IPS-18a (cell line): Measurements from ENCODE around the gene KRTAP21-2.
"Not testable (repeated sequence)": the region's sequence is repeated elsewhere in the genome, so short reads cannot be mapped to it uniquely, and the experiment has no call there.

ENCODE experiments used
- H3K27ac ChIP-seq: one replicate; pipeline ENCODE4 v1.5.1; 2013; ENCODE audit warnings: low read length
- H3K27me3 ChIP-seq: one replicate; pipeline ENCODE4 v1.6.1; 2013; ENCODE audit warnings: mild to moderate bottlenecking, low read length; ENCODE audit not compliant: control insufficient read depth, insufficient read depth
- H3K36me3 ChIP-seq: one replicate; pipeline ENCODE4 v1.6.1; 2013; ENCODE audit warnings: low read depth, low read length; ENCODE audit not compliant: control insufficient read depth
- H3K4me1 ChIP-seq: one replicate; pipeline ENCODE4 v1.6.1; 2013; ENCODE audit warnings: low read depth, low read length; ENCODE audit not compliant: control insufficient read depth
- H3K4me3 ChIP-seq: one replicate; pipeline ENCODE4 v1.5.1; 2013; ENCODE audit warnings: low read length
- H3K9ac ChIP-seq: one replicate; pipeline ENCODE4 v1.6.1; 2013; ENCODE audit warnings: mild to moderate bottlenecking, low read length, moderate library complexity
- H3K9me3 ChIP-seq: one replicate; pipeline ENCODE4 v1.6.1; 2013; ENCODE audit warnings: low read depth, low read length; ENCODE audit not compliant: control insufficient read depth

KRTAP21-2 gene

DNA sequence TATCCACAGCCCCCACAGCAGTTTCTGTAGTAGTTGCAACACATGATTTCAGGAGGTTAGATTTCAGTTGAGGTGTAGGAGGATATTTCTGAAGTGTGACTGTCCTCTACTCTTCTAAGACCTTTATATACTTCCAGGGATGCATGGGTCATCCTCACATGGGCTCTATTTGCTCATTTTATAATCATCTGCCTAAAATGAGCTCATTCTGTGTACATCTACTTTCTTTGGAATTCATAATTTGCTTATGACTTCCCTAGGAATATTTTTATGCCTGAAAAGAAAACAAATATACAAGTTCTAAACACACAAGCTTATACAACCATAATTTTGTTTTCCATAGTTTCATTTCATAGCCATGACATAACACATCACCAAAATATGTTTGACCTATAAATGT, at the start of gene KRTAP21-2:
KRTAP21-2 (minus strand) TSS at position 101 of the 400 bp plus-strand sequence; CDS start at position 44, 57 bp downstream.
- no peaks in the 10 kb centered on the region for H3K9me3 ChIP-seq
- no peak within 1 kb of the TSS for H3K4me3 ChIP-seq
- no peak within 1 kb of the TSS for H3K27ac ChIP-seq
- H3K36me3 ChIP-seq: no peaks in the 10 kb centered on the region
- H3K27me3 ChIP-seq: no peaks in the 10 kb centered on the region
- no peaks in the 10 kb centered on the region for H3K4me1 ChIP-seq
- H3K9ac ChIP-seq: no peak within 1 kb of the TSS

DNA sequence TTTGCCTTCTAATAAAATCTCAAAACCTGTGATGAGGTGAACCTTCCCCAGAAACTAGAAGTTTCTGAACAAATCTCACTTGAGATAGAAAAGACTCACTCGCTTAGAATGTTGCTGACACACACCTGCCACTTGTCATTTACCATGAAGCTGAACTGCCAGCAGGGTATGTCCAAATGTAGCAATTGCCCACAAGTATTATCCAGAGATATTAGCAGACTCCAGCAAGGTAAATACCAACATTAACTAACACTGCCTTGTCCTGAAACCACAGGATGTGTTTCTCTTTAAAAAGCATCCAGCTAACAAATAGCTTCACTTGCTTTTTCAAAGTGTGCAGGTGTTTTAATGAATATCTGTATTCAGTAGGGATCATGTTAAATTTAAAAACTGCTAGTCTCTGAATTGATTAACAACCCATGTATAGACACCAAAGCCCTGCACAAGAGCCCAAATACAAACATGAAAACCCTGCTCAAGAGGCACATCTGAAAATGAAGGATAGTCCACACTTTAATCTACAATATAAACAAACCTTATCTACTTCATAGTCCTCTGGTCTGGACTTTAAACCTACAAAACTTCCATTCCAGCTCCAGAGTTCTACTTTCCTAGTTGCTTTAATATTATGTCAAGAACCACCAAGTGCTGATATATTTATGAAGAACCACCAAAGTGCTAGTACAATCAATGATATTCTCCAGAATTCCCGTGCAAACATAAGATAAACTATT, 46.7 kb upstream of the KRTAP21-2 start:
- H3K4me3 ChIP-seq: no peak overlapping the region
- H3K9ac ChIP-seq: no peak overlapping the region
- no peak overlapping the region for H3K27ac ChIP-seq
- H3K27me3 ChIP-seq: no peaks in the 10 kb centered on the region
- no peaks in the 10 kb centered on the region for H3K9me3 ChIP-seq
- no peaks in the 10 kb centered on the region for H3K4me1 ChIP-seq
- no peaks in the 10 kb centered on the region for H3K36me3 ChIP-seq

DNA sequence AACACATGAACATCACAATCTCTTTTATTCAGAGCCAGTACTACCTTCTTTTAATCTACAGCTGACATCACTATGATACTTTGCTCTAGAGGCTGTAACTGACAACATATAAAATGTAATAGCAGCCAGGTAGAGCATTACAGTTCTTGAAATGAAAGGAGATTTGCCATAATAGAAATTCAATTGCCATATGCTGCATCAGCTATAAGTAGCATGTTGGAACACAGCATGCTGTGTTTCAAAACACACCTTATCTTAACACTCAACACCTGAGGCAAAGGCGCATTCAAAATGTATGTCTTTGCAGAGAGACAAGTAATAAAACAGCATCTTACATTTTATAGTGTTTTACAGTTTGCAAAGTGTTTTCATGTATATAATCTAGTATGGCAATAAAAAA, 32.2 kb upstream of the KRTAP21-2 start:
- no peak overlapping the region for H3K27ac ChIP-seq
- H3K9ac ChIP-seq: no peak overlapping the region
- H3K27me3 ChIP-seq: no peaks in the 10 kb centered on the region
- H3K9me3 ChIP-seq: no peaks in the 10 kb centered on the region
- no peaks in the 10 kb centered on the region for H3K36me3 ChIP-seq
- no peak overlapping the region for H3K4me3 ChIP-seq
- H3K4me1 ChIP-seq: no peaks in the 10 kb centered on the region

DNA sequence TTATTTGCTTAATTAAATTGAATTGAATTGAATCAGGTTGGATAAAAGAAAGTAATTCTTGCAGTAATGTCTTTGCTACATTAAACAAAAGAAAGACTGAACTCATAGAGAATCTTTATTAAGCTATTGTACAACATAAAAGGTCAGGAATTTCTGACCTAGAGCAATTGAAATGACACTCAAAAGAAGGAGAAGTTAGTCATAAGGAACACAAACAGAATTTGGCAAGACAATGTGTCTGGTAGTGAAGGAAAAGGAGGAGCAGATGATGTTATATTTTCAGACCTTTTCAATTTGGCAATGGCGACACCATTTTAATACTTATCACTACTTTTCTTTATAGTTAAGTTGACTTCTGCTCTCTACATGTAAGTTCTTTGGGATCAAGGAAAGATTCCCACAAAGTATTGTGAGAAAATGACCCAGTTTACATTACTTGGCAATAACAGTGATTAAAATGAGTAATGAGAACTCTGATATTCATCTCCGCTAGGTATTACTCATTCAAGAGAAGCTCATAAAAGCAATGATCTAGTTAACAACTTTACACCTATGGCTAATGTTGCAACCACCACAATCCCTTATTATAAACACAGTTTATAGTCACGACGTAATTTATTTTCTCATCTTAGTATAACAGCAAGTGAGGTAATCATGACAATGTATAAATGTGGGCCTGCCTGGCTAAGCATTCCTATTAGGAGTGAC, 22.8 kb upstream of the KRTAP21-2 start:
- Histone ChIP-seq H3K4me1 (no peaks in the 10 kb centered on the region), H3K9ac (no peak overlapping the region), H3K9me3 (no peaks in the 10 kb centered on the region), H3K36me3 (no peaks in the 10 kb centered on the region), H3K27ac (no peak overlapping the region), H3K4me3 (no peak overlapping the region), H3K27me3 (no peaks in the 10 kb centered on the region)

DNA sequence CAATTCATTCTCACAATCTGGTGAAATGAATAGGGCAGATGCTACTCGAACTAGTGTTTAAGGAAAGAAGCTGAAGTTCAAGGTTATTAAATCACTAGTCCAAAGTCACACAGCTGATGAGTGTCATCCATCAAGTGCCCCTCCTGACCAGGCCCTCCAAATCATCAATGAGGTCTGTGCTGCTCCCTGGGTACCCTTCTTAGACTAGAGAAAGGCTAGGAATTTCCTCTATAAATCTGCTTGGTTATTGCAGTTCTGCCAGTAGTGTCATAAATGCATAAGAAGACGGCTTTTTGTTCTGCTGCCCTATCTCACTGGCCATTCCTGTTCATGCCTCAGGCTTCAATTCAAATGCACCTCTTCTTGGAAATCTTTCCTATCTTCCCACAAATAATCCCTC, 13.7 kb upstream of the KRTAP21-2 start:
- Histone ChIP-seq H3K9me3 (no peaks in the 10 kb centered on the region), H3K4me1 (no peaks in the 10 kb centered on the region), H3K27ac (no peak overlapping the region), H3K27me3 (no peaks in the 10 kb centered on the region), H3K9ac (no peak overlapping the region), H3K4me3 (no peak overlapping the region), H3K36me3 (no peaks in the 10 kb centered on the region)

DNA sequence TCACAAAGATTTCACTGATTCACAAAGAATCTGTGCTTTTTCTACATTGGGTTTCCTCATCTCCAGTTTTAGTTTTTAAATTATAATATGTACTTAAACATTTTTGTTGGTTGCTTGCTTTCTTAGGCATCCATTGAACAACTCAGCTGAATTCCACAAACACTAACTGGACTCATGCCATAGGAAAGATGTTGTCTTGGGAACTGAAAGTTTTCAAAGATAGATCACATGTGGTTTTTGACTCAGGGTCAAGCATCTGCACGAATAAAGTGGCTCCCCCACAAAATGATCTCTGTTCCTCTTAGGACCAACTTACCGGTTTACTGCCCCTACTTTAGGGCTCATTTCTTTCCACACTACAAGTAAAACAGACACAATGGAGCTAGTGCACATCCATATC, 11.2 kb upstream of the KRTAP21-2 start:
- Histone ChIP-seq H3K9me3 (no peaks in the 10 kb centered on the region), H3K4me1 (no peaks in the 10 kb centered on the region), H3K27ac (no peak overlapping the region), H3K36me3 (no peaks in the 10 kb centered on the region), H3K4me3 (no peak overlapping the region), H3K9ac (no peak overlapping the region), H3K27me3 (no peaks in the 10 kb centered on the region)

DNA sequence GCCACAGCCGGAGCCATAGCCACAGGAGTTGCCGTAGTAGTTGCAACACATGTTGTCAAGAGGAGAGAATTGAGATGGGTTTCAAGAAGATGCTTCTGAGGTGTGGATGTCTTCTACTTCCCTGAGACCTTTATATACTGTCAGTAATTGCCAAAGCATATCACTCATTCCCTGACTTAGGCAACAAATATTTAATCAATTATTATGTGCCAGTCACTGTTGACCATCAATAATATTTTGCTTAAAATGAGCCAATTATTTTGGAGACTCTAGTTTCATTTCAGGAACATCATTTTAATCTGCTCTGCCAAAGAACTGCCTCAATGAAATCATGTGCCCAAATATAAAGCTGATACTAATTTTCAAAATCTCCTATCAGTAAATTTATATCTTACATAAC, 8.3 kb upstream of the KRTAP21-2 start, which contains the start of gene KRTAP21-1:
KRTAP21-1 (minus strand) TSS at position 101 of the 400 bp plus-strand sequence; CDS start at position 51, 50 bp downstream.
- H3K27me3 ChIP-seq, H3K4me3 ChIP-seq, H3K9me3 ChIP-seq, H3K27ac ChIP-seq, H3K9ac ChIP-seq, H3K4me1 ChIP-seq, H3K36me3 ChIP-seq: not testable (repeated sequence)

DNA sequence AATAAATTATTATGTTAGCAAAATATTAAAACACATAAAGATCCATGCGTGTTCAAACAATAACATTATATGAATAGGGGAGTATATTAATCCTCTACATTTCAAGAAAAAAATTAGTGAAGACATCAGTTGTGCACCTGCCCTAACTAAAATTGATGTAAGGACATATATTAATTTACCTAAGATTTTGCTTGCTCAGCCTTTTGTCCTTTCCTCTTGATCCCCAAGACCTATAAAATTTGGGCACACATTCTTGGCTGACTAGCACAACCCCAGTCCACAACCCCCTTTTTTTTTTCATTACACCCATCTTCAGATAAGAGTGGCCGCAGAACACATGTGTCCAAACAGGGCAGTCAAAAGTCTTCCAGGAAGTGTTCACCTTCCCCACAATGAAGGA, 6.6 kb downstream of the KRTAP21-2 start:
- no peak overlapping the region for H3K4me3 ChIP-seq
- H3K9me3 ChIP-seq: no peaks in the 10 kb centered on the region
- H3K27me3 ChIP-seq: no peaks in the 10 kb centered on the region
- H3K4me1 ChIP-seq: no peaks in the 10 kb centered on the region
- H3K27ac ChIP-seq: no peak overlapping the region
- no peaks in the 10 kb centered on the region for H3K36me3 ChIP-seq
- H3K9ac ChIP-seq: no peak overlapping the region

DNA sequence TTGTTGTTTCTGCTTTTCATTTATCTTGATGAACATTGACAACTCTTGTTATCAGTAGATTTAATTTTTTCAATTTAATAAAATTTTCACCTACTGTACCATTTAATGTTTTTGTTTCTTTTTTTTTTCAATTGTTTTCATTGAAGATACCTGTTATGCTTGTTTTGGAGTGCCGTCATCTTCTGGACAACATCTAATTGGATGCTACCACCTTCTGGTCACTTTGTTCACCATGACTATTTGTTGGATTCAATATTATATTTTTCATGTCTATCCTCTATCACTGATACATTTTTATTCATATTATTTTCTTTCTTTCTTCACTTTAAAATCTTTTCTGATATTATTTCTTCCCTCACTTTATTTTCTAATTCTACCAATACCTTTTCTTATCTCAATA, 14.0 kb downstream of the KRTAP21-2 start:
- no peak overlapping the region for H3K27ac ChIP-seq
- no peak overlapping the region for H3K4me3 ChIP-seq
- H3K9me3 ChIP-seq: no peaks in the 10 kb centered on the region

DNA sequence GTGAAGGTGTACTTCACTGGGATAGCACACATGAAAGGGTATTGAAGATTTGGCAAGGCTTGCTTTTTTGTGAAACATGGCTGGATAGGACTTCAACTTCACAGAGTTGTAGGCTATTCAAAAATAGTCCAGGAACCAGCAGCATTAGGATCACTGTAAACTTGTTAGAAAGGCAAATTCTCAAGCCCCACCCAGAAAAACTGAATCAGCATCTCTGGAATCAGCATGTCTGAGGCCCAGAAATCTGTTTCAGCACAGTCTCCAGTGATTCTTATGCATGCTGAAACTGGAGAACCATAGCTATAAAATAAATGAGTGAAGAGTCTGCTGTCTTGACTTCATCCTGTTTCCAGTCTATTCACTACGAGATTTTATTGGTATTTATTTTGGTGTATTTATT, 20.3 kb downstream of the KRTAP21-2 start:
- Histone ChIP-seq H3K36me3 (no peaks in the 10 kb centered on the region), H3K4me3 (no peak overlapping the region), H3K4me1 (no peaks in the 10 kb centered on the region), H3K27ac (no peak overlapping the region), H3K9me3 (no peaks in the 10 kb centered on the region), H3K27me3 (no peaks in the 10 kb centered on the region), H3K9ac (no peak overlapping the region)

More for the DNA sequence above, 14.0 kb downstream of the KRTAP21-2 start:
- Histone ChIP-seq H3K27me3 (no peaks in the 10 kb centered on the region), H3K9ac (no peak overlapping the region), H3K36me3 (no peaks in the 10 kb centered on the region), H3K4me1 (no peaks in the 10 kb centered on the region)

DNA sequence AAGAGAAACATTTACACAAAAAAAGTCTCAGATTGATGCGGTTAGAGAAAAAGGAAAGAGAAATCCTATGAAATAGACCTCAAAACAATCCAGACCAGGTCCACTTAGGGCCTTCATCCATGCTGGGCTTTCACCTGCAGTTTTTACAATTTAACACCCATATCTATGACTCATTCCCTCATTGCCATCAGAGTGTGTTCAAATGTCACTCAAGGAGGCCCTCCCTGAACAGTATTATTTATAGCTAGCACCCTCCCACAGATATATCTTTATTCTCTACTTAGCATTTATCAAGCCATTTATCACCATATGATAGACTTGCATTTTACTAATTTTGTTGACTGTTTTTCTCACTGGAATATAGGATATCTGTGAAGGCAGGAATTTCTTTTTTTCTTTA, 27.7 kb downstream of the KRTAP21-2 start:
- Histone ChIP-seq H3K9me3 (no peaks in the 10 kb centered on the region), H3K36me3 (no peaks in the 10 kb centered on the region), H3K27me3 (no peaks in the 10 kb centered on the region), H3K4me3 (no peak overlapping the region), H3K4me1 (no peaks in the 10 kb centered on the region), H3K9ac (no peak overlapping the region), H3K27ac (no peak overlapping the region)
